H1 (cell line): ENCODE data around the gene PRKCA. TPM values are rescaled to one million over a fixed set of nuclear protein-coding genes. Genes with fewer than 3 reads are reported as not detected.

Experiments
- CTCF ChIA-PET: fragments of 300-600 bp; sonication (Branson Sonifier 250); formaldehyde crosslinking; loops from one replicate; lab custom pipeline; 2021; ENCODE audit not compliant: partially characterized antibody; lab: Charles Lee
- POLR2A ChIA-PET: fragments of 300-600 bp; sonication (Branson Sonifier 250); formaldehyde crosslinking; loops from one replicate; lab custom pipeline; 2021; ENCODE audit warnings: inconsistent platforms; ENCODE audit not compliant: partially characterized antibody; lab: Charles Lee
- DNase-seq, 2 experiments: peaks; one replicate each; pipeline versions ENCODE4 v3.0.0 to v3.0.0-alpha.2; 2010 to 2022; ENCODE audit warnings: low spot score in 2 of 2, low read depth in 1 of 2, mixed read lengths in 1 of 2
- FAIRE-seq: peaks from 2 replicates; lab custom pipeline; 2011; peaks lifted over from hg19 to GRCh38; lab: Jason Lieb, UNC
- H2AFZ ChIP-seq: 2 replicates; pipeline ENCODE4 v1.8.1; 2012; ENCODE audit warnings: low read length, inconsistent platforms
- H2AK5ac ChIP-seq: 2 replicates; pipeline ENCODE4 v1.6.1; 2013; ENCODE audit warnings: low read depth, low read length
- H2BK120ac ChIP-seq: replicated peaks from 2 replicates; pipeline ENCODE3; 2013; ENCODE audit warnings: low read depth, low read length, inconsistent platforms
- H2BK12ac ChIP-seq: 2 replicates; pipeline ENCODE4 v1.6.1; 2013; ENCODE audit warnings: low read depth, low read length
- H2BK15ac ChIP-seq: 2 replicates; pipeline ENCODE4 v1.6.1; 2013; ENCODE audit warnings: low read length
- H2BK20ac ChIP-seq: 2 replicates; pipeline ENCODE4 v1.6.1; 2013; ENCODE audit warnings: low read length
- H2BK5ac ChIP-seq: 2 replicates; pipeline ENCODE4 v1.6.1; 2013; ENCODE audit warnings: low read depth, low read length
- H3K14ac ChIP-seq: 2 replicates; pipeline ENCODE4 v1.6.1; 2013; ENCODE audit warnings: inconsistent platforms; ENCODE audit not compliant: insufficient read length
- H3K18ac ChIP-seq: 2 replicates; pipeline ENCODE4 v1.6.1; 2013; ENCODE audit warnings: low read length; ENCODE audit errors: extremely low read depth
- H3K23ac ChIP-seq: 2 replicates; pipeline ENCODE4 v1.6.1; 2013; ENCODE audit warnings: inconsistent platforms; ENCODE audit not compliant: insufficient read length
- H3K23me2 ChIP-seq: 2 replicates; pipeline ENCODE4 v1.6.1; 2013; ENCODE audit warnings: low read depth, low read length
- H3K27ac ChIP-seq: 2 replicates; pipeline ENCODE4 v1.6.1; 2011; ENCODE audit warnings: low read depth, low read length, inconsistent platforms
- H3K27me3 ChIP-seq, 4 experiments: replicated peaks in 1 of 4; 1 replicate in 1 of 4; 2 replicates in 3 of 4; pipeline versions ENCODE4 v1.6.1 to v1.8.1; 2011 to 2013; ENCODE audit warnings: low read length in 3 of 4, mild to moderate bottlenecking in 3 of 4, inconsistent platforms in 2 of 4, mixed read lengths in 2 of 4, moderate library complexity in 1 of 4; ENCODE audit not compliant: control insufficient read depth in 3 of 4, insufficient read depth in 3 of 4; ENCODE audit errors: extremely low read depth in 1 of 4
- H3K36me3 ChIP-seq, 4 experiments: 2 replicates each; pipeline versions ENCODE4 v1.6.1 to v1.8.1; 2011 to 2013; ENCODE audit warnings: mild to moderate bottlenecking in 4 of 4, low read length in 3 of 4, moderate library complexity in 2 of 4, control low read depth in 1 of 4, inconsistent platforms in 1 of 4; ENCODE audit not compliant: insufficient read depth in 4 of 4, control insufficient read depth in 2 of 4
- H3K4ac ChIP-seq: replicated peaks from 2 replicates; pipeline ENCODE3; 2013; ENCODE audit warnings: low read length, low read depth, mixed read lengths, inconsistent platforms; ENCODE audit not compliant: insufficient read length
- H3K4me1 ChIP-seq, 4 experiments: replicated peaks in 1 of 4; 1 replicate in 1 of 4; 2 replicates in 3 of 4; pipeline versions ENCODE4 v1.6.1 to v1.8.1; 2011 to 2013; ENCODE audit warnings: low read length in 3 of 4, inconsistent platforms in 2 of 4, mixed read lengths in 1 of 4; ENCODE audit not compliant: insufficient read depth in 4 of 4, control insufficient read depth in 3 of 4
- H3K4me2 ChIP-seq, 2 experiments: 2 replicates each; pipeline versions ENCODE4 v1.6.1 to v1.8.1; 2011 to 2013; ENCODE audit warnings: low read depth in 2 of 2, low read length in 2 of 2, control low read depth in 1 of 2, inconsistent platforms in 1 of 2, mild to moderate bottlenecking in 1 of 2; ENCODE audit not compliant: insufficient read depth in 1 of 2
- H3K4me3 ChIP-seq, 4 experiments: fragments of 200-600, 300-600 bp in 1 of 4; sonication (generic), shearing (Covaris generic), sonication (Bioruptor Twin) in 1 of 4; 2 replicates each; pipeline versions ENCODE4 v1.5.1 to v1.8.1; 2011 to 2016; ENCODE audit warnings: low read length in 4 of 4, low read depth in 3 of 4, control low read depth in 2 of 4, inconsistent platforms in 2 of 4, mild to moderate bottlenecking in 2 of 4, mixed read lengths in 1 of 4, moderate library complexity in 1 of 4; ENCODE audit not compliant: insufficient read depth in 2 of 4; ENCODE audit errors: extremely low read depth in 1 of 4
- H3K56ac ChIP-seq: replicated peaks from 2 replicates; pipeline ENCODE3; 2013; ENCODE audit warnings: low read depth, mild to moderate bottlenecking, mixed read lengths, low read length, inconsistent platforms; ENCODE audit not compliant: insufficient read length
- H3K79me1 ChIP-seq: 2 replicates; pipeline ENCODE4 v1.6.1; 2013; ENCODE audit warnings: low read depth, low read length, control low read depth
- H3K79me2 ChIP-seq, 2 experiments: 2 replicates each; pipeline versions ENCODE4 v1.6.1 to v1.8.1; 2012 to 2013; ENCODE audit warnings: low read length in 2 of 2, mild to moderate bottlenecking in 2 of 2, inconsistent platforms in 1 of 2; ENCODE audit not compliant: insufficient read depth in 2 of 2, control insufficient read depth in 1 of 2
- H3K9ac ChIP-seq, 4 experiments: replicated peaks in 1 of 4; 1 replicate in 1 of 4; 2 replicates in 3 of 4; pipeline versions ENCODE4 v1.6.1 to v1.8.1; 2011 to 2013; ENCODE audit warnings: low read depth in 3 of 4, low read length in 3 of 4, control low read depth in 2 of 4, mild to moderate bottlenecking in 2 of 4, moderate library complexity in 2 of 4, inconsistent platforms in 1 of 4; ENCODE audit errors: extremely low read depth in 1 of 4
- H3K9me3 ChIP-seq, 2 experiments: 2 replicates each; pipeline versions ENCODE4 v1.6.1 to v1.8.1; 2012 to 2013; ENCODE audit warnings: mild to moderate bottlenecking in 2 of 2, moderate library complexity in 2 of 2, control low read depth in 1 of 2, inconsistent platforms in 1 of 2, low read depth in 1 of 2, low read length in 1 of 2, mixed read lengths in 1 of 2; ENCODE audit not compliant: insufficient read depth in 2 of 2
- H4K20me1 ChIP-seq, 2 experiments: replicated peaks in 1 of 2; 2 replicates each; pipeline versions ENCODE3 to v1.8.1; 2011 to 2013; ENCODE audit warnings: inconsistent platforms in 2 of 2, low read length in 2 of 2, mild to moderate bottlenecking in 1 of 2; ENCODE audit not compliant: insufficient read depth in 2 of 2, control insufficient read depth in 1 of 2
- H4K5ac ChIP-seq: 2 replicates; pipeline ENCODE4 v1.6.1; 2013; ENCODE audit warnings: low read length, low read depth, mixed read lengths, inconsistent platforms; ENCODE audit not compliant: insufficient read length
- H4K8ac ChIP-seq: 2 replicates; pipeline ENCODE4 v1.8.0; 2013; ENCODE audit warnings: mild to moderate bottlenecking, moderate library complexity, low read length, inconsistent platforms; ENCODE audit not compliant: insufficient read depth; ENCODE audit errors: extremely low read depth
- H4K91ac ChIP-seq: replicated peaks from 2 replicates; pipeline ENCODE3; 2013; ENCODE audit warnings: low read length, mixed read lengths, inconsistent platforms; ENCODE audit not compliant: insufficient read length
- ATF2 ChIP-seq: IDR thresholded peaks from 2 replicates; pipeline ENCODE4 v1.6.1; 2012; ENCODE audit warnings: low read length, inconsistent platforms
- BACH1 ChIP-seq: IDR thresholded peaks from 2 replicates; pipeline ENCODE4 v1.6.1; 2012; ENCODE audit warnings: low read length, improper control_type of control experiment
- CHD1 ChIP-seq: IDR thresholded peaks from 2 replicates; pipeline ENCODE4 v1.6.1; 2012; ENCODE audit warnings: low read depth, low read length, improper control_type of control experiment
- HDAC2 ChIP-seq, 2 experiments: fragments of 300-600 bp in 1 of 2; sonication (generic) in 1 of 2; IDR thresholded peaks; 2 replicates each; pipeline ENCODE4 v1.6.1; 2011 to 2012; ENCODE audit warnings: low read depth in 2 of 2, low read length in 2 of 2, mild to moderate bottlenecking in 2 of 2, moderate library complexity in 2 of 2, borderline replicate concordance in 1 of 2, inconsistent platforms in 1 of 2
- KDM5A ChIP-seq: fragments of 200-600 bp; IDR thresholded peaks from 2 replicates; pipeline ENCODE4 v1.7.1; 2012; ENCODE audit warnings: mild to moderate bottlenecking, low read length, inconsistent platforms, mixed read lengths
- MAFK ChIP-seq: IDR thresholded peaks from 2 replicates; pipeline ENCODE4 v1.6.1; 2012; ENCODE audit warnings: low read depth, mild to moderate bottlenecking, improper control_type of control experiment, low read length
- RAD21 ChIP-seq, 2 experiments: IDR thresholded peaks in 1 of 2; conservative IDR thresholded peaks in 1 of 2; 2 replicates each; pipeline ENCODE4 v1.6.1; 2011; ENCODE audit warnings: low read depth in 2 of 2, low read length in 2 of 2, improper control_type of control experiment in 1 of 2, inconsistent platforms in 1 of 2, mild to moderate bottlenecking in 1 of 2, moderate library complexity in 1 of 2
- RBBP5 ChIP-seq: IDR thresholded peaks from 2 replicates; pipeline ENCODE4 v1.7.1; 2012; ENCODE audit warnings: low read depth, mild to moderate bottlenecking, inconsistent platforms, low read length, moderate library complexity, borderline replicate concordance
- SIX5 ChIP-seq: IDR thresholded peaks from 2 replicates; pipeline ENCODE4 v1.6.1; 2011; ENCODE audit warnings: mild to moderate bottlenecking, low read depth, low read length
- TAF1 ChIP-seq: IDR thresholded peaks from 2 replicates; pipeline ENCODE4 v1.6.1; 2011; ENCODE audit warnings: mild to moderate bottlenecking, low read depth, low read length
- TAF7 ChIP-seq: optimal IDR thresholded peaks from 2 replicates; pipeline ENCODE3; 2011; ENCODE audit warnings: low read depth, mild to moderate bottlenecking, inconsistent platforms, low read length, moderate library complexity, borderline replicate concordance
- whole genome bisulfite sequencing, 2 experiments: shearing (Covaris generic) in 1 of 2; methylation state at CpG; one replicate each; pipeline versions ENCODE4 v1.1.6 to v1.1.7; 2013 to 2015; ENCODE audit warnings: low lambda C conversion rate in 2 of 2, mixed read lengths in 2 of 2, inconsistent platforms in 1 of 2, low coverage in 1 of 2, missing lambda C conversion rate in 1 of 2; ENCODE audit not compliant: insufficient replicate concordance in 2 of 2, insufficient coverage in 1 of 2, insufficient read length in 1 of 2; ENCODE audit errors: extremely low coverage in 1 of 2, missing lambda C conversion rate in 1 of 2; 5-methylcytosine and 5-hydroxymethylcytosine counted together
- polyA plus RNA-seq, 7 experiments: library from polyadenylated mRNA; depleted of rRNA in 3 of 7; stranded (reverse) in 5 of 7; unstranded in 2 of 7; fragments of >200 nt in 5 of 7; fragments of 200-250 nt in 2 of 7; gene quantifications; 1 replicate in 5 of 7; 2 replicates in 1 of 7; 4 replicates in 1 of 7; pipeline versions ENCODE4 v1.2.1 to v1.2.3, GENCODE V29; 2011 to 2013; ENCODE audit warnings: missing spikeins in 2 of 7, mixed read lengths in 2 of 7
- total RNA-seq: library from RNA; stranded (reverse); fragmentation: NEBNext Ultra II Directional; extraction: Animal tissue kit (Norgen Biotek cat#: 25700); gene quantifications from 2 replicates; pipeline ENCODE4 v1.2.1, GENCODE V29; 2021

Gene PRKCA
- total and polyA plus RNA-seq, 2 of the 8 experiments (the other 6 are each of a cell fraction or from before 2014, with no cell fraction given) = 5.8 to 17.8 TPM

- no peaks in the 10 kb centered on the region for H3K79me1 ChIP-seq
- H3K4me1 ChIP-seq = peaks cover 0 to 14% (median 7%) of the 10 kb centered on the region in 4 experiments; a peak in 5 of 7 replicates
- peak overlapping the region; percentile 38 for H2BK5ac ChIP-seq
- H3K79me2 ChIP-seq = no peaks in the 10 kb centered on the region
- no peak overlapping the region for H2AFZ ChIP-seq
- H3K23ac ChIP-seq = no peak overlapping the region
- no peaks in the 10 kb centered on the region for H3K9me3 ChIP-seq
- DNase-seq (no peak), FAIRE-seq (no peak)
- no peaks in the 10 kb centered on the region for H3K23me2 ChIP-seq
- peak overlapping the region; percentile 6 for H4K91ac ChIP-seq
- H2BK120ac ChIP-seq = no peak overlapping the region
- no peak overlapping the region for H3K4me3 ChIP-seq
- no peak overlapping the region for H3K27ac ChIP-seq
- no peaks in the 10 kb centered on the region for H3K36me3 ChIP-seq
- POLR2A ChIA-PET = interaction anchor here (0.9 to 1.4 kb wide), 3 partner anchors 10 to 275 kb away, joined by 3 to 4 read pairs (median 3); no protein-coding TSS in a partner anchor
- no peak overlapping the region for H3K4ac ChIP-seq
- no peak overlapping the region for H2BK20ac ChIP-seq
- peak overlapping the region; percentile 3 for H4K5ac ChIP-seq
- H3K27me3 ChIP-seq = no peaks in the 10 kb centered on the region
- no peak overlapping the region; the same call in 1 of the 2 replicates for H4K8ac ChIP-seq
- H3K56ac ChIP-seq = no peak overlapping the region
- no peaks in the 10 kb centered on the region for H4K20me1 ChIP-seq
- 83% methylated on average over 4 of the region's 4 CpGs; no CpG with 5 or more reads in 1 of the 2 experiments for WGBS, 2 experiments
- no peak overlapping the region for H3K4me2 ChIP-seq
- no peak overlapping the region for H2BK12ac ChIP-seq
- CTCF ChIA-PET = interaction anchor here (0.7 to 1.6 kb wide), 11 partner anchors 9 to 379 kb away, joined by 3 to 9 read pairs (median 3); no protein-coding TSS in a partner anchor
- H3K14ac ChIP-seq = no peak overlapping the region
- no peak overlapping the region for H3K9ac ChIP-seq
- H2BK15ac ChIP-seq = no peak overlapping the region
- peak overlapping the region; percentile 29 for H2AK5ac ChIP-seq
- H3K18ac ChIP-seq = no peak overlapping the region
- no peak for TF ChIP-seq SIX5
- no peak for TF ChIP-seq HDAC2 (IDR thresholded peaks at IDR 0.05; ENCODE audit: borderline replicate concordance in 1 of 2, low read depth in 2 of 2, low read length in 2 of 2)
- TF ChIP-seq KDM5A = no peak
- TF ChIP-seq RAD21 (IDR thresholded peaks at IDR 0.05 in 1 of 2, conservative IDR thresholded peaks at IDR 0.05 in 1 of 2; ENCODE audit: low read depth in 2 of 2, low read length in 2 of 2) = no peak
- no peak for TF ChIP-seq RBBP5
- TF ChIP-seq TAF1 = no peak
- no peak for TF ChIP-seq TAF7
- no peak for TF ChIP-seq CHD1
- no peak for TF ChIP-seq ATF2
- no peak for TF ChIP-seq MAFK
- TF ChIP-seq BACH1 = no peak
Observed at GRCh38 chr17:66579556-66579955, 277.1 kb downstream of the PRKCA start.
